ENCODE data around the gene NTN4.
"Not testable (repeated sequence)": the region's sequence is repeated elsewhere in the genome, so short reads cannot be mapped to it uniquely, and the experiment has no call there.

The NTN4 gene

GRCh38 chr12:95790033-95790916, at the start of gene NTN4:
Gene NTN4 (minus strand): TSS chr12:95790764. CDS start chr12:95790309, 455 bp downstream.
- DNase-seq (ENCODE audit: low read depth, low spot score) = no peak
- H3K27ac ChIP-seq = peak within 1 kb of the TSS; percentile 60

- H3K27ac ChIP-seq = no peak overlapping the region
- DNase-seq (ENCODE audit: low read depth, low spot score) = no peak
These were observed 47.6 kb upstream of the NTN4 start for GRCh38 chr12:95838125-95838524.

- no peak overlapping the region for H3K27ac ChIP-seq
- DNase-seq (ENCODE audit: low read depth, low spot score) = no peak
These were observed 46.9 kb upstream of the NTN4 start for GRCh38 chr12:95837240-95838038.

GRCh38 chr12:95836630-95837239, 46.2 kb upstream of the NTN4 start:
- peak overlapping the region; percentile 35 for H3K27ac ChIP-seq

GRCh38 chr12:95836185-95836609, 45.6 kb upstream of the NTN4 start:
- H3K27ac ChIP-seq = peak overlapping the region; percentile 35
- peak; percentile 41 for DNase-seq (ENCODE audit: low read depth, low spot score)

More at GRCh38 chr12:95836630-95837239, 46.2 kb upstream of the NTN4 start:
- no peak for DNase-seq (ENCODE audit: low read depth, low spot score)

- no peak overlapping the region for H3K27ac ChIP-seq
- DNase-seq (ENCODE audit: low read depth, low spot score) = no peak
These were observed 44.0 kb upstream of the NTN4 start for GRCh38 chr12:95834572-95834971.

- no peak for DNase-seq (ENCODE audit: low read depth, low spot score)
- H3K27ac ChIP-seq = no peak overlapping the region
These were observed 39.9 kb upstream of the NTN4 start for GRCh38 chr12:95830335-95831089.

GRCh38 chr12:95829395-95829794, 38.8 kb upstream of the NTN4 start:
- DNase-seq (ENCODE audit: low read depth, low spot score) = no peak
- H3K27ac ChIP-seq = no peak overlapping the region

- H3K27ac ChIP-seq = no peak overlapping the region
- DNase-seq (ENCODE audit: low read depth, low spot score) = no peak
These were observed 29.6 kb upstream of the NTN4 start for GRCh38 chr12:95820096-95820703.

GRCh38 chr12:95815632-95816212, 25.2 kb upstream of the NTN4 start:
- no peak overlapping the region for H3K27ac ChIP-seq
- no peak for DNase-seq (ENCODE audit: low read depth, low spot score)

- not testable (repeated sequence) for H3K27ac ChIP-seq; DNase-seq (ENCODE audit: low read depth, low spot score)
These were observed 21.6 kb upstream of the NTN4 start for GRCh38 chr12:95812155-95812554.

- DNase-seq (ENCODE audit: low read depth, low spot score) = no peak
- H3K27ac ChIP-seq = no peak overlapping the region
These were observed 19.8 kb upstream of the NTN4 start for GRCh38 chr12:95810411-95810810.

GRCh38 chr12:95809000-95809680, 18.6 kb upstream of the NTN4 start:
- H3K27ac ChIP-seq = no peak overlapping the region
- no peak for DNase-seq (ENCODE audit: low read depth, low spot score)

- no peak overlapping the region for H3K27ac ChIP-seq
- no peak for DNase-seq (ENCODE audit: low read depth, low spot score)
These were observed 17.6 kb upstream of the NTN4 start for GRCh38 chr12:95808146-95808545.

GRCh38 chr12:95805864-95806671, 15.5 kb upstream of the NTN4 start:
- H3K27ac ChIP-seq = peak overlapping the region; percentile 97
- peak; percentile 100 for DNase-seq (ENCODE audit: low read depth, low spot score)

- DNase-seq (ENCODE audit: low read depth, low spot score) = no peak
These were observed 13.7 kb upstream of the NTN4 start for GRCh38 chr12:95804291-95804690.

GRCh38 chr12:95803817-95804216, 13.3 kb upstream of the NTN4 start:
- H3K27ac ChIP-seq = peak overlapping the region; percentile 97
- no peak for DNase-seq (ENCODE audit: low read depth, low spot score)

More at GRCh38 chr12:95804291-95804690, 13.7 kb upstream of the NTN4 start:
- H3K27ac ChIP-seq = peak overlapping the region; percentile 97

Data from epithelial cell of prostate (primary cell).